Body of pancreas (tissue), 4 donors: ENCODE measurements around the gene ROCK2. TPM values are rescaled to one million over a fixed set of nuclear protein-coding genes. Genes with fewer than 3 reads are reported as not detected.
"Not testable (repeated sequence)": the region's sequence is repeated elsewhere in the genome, so short reads cannot be mapped to it uniquely, and the experiment has no call there.

Source experiments
- ATAC-seq: fragments of 150-250 bp; one replicate; pipeline ENCODE4 v1.9.1; 2016
- DNase-seq, 4 donors: peaks; one replicate each; pipeline ENCODE4 v3.0.0-alpha.2; 2019
- H3K27ac ChIP-seq, 4 donors: fragments of 200-600 bp; sonication (generic); 1 replicate in 3 of 4; 2 replicates in 1 of 4; pipeline versions ENCODE4 v1.5.1 to v1.6.1; 2016 to 2019; ENCODE audit warnings: mild to moderate bottlenecking in 1 of 4, mixed read lengths in 1 of 4, moderate library complexity in 1 of 4
- H3K27me3 ChIP-seq, 2 donors: fragments of 200-600 bp; sonication (generic); one replicate each; pipeline ENCODE4 v1.6.0; 2016; ENCODE audit warnings: mild to moderate bottlenecking in 1 of 2
- H3K36me3 ChIP-seq, 2 donors: fragments of 200-600 bp; sonication (generic); replicated peaks in 1 of 2; 2 replicates each; pipeline ENCODE4 v1.5.1; 2016; ENCODE audit warnings: low read depth in 2 of 2; ENCODE audit not compliant: insufficient read depth in 1 of 2
- H3K4me1 ChIP-seq: fragments of 200-600 bp; sonication (generic); one replicate; pipeline ENCODE4 v1.6.0; 2016
- H3K4me3 ChIP-seq, 2 donors: fragments of 200-600 bp; sonication (generic); 1 replicate in 1 of 2; 2 replicates in 1 of 2; pipeline ENCODE4 v1.5.1; 2016 to 2019
- H3K9me3 ChIP-seq, 3 donors: fragments of 200-600 bp; sonication (generic); 1 replicate in 2 of 3; 2 replicates in 1 of 3; pipeline ENCODE4 v1.5.1; 2016
- POLR2A ChIP-seq, 3 donors: fragments of 450-650 bp; IDR thresholded peaks; one replicate each; pipeline ENCODE4 v1.6.1; 2016; ENCODE audit warnings: antibody characterized with exemption in 3 of 3, mild to moderate bottlenecking in 2 of 3
- WGBS, 2 donors: methylation state at CpG; one replicate each; pipeline ENCODE4 v1.1.5; 2017; 5-methylcytosine and 5-hydroxymethylcytosine counted together
- intact Hi-C: fragments of 100-400 bp; cut with DNase I; formaldehyde crosslinking; loops from one replicate; pipeline ENCODE4 v1.15.1; 2023
- total RNA-seq, 2 donors: library from RNA; depleted of rRNA; stranded (reverse); fragments of >200 nt; gene quantifications; one replicate each; pipeline ENCODE4 v1.1.0, GENCODE V29; 2016
- TF ChIP-seq, protein P1 (sequence below), 7 experiments: fragments of 450-650 bp in 4 of 7; fragments of 200-600 bp in 3 of 7; sonication (generic) in 3 of 7; IDR thresholded peaks; one replicate each; pipeline ENCODE4 v1.5.1; 2016 to 2019; ENCODE audit warnings: antibody characterized with exemption in 7 of 7

Gene ROCK2
- total RNA-seq, 2 donors from 2014 or later: 24.4 to 32.3 TPM

DNA sequence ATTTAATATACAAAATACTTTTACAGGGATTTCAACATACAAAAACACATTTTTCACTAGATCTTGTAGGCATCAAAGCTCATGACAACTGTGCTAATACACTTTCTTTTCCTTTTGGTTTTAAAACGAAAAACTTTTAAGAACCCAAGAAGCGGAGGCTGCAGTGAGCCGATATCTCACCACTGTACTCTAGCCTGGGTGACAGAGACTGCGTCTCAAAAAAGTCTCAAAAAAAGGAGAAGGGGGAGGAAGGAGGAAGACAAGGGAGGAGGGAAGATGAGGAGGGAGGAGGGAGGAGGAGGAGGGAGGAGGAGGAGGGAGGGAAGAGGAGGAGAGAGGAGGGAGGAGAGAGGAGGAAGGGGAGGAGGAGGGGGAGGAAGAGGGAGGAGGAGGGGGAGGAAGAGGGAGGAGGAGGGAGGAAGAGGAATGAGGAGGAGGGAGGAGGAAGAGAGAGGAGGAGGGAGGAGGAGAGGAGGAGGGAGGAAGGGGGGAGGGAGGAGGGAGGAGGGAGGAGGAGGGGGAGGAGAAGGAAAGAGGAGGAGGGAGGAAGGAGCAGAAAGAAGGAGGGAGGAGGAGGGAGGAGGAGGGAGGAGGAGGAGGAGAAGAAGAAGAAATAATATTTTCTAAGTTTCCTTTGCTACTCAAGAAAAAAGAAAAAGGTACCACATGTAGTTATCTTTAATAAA lies 13.8 kb downstream of the ROCK2 start:
- Histone ChIP-seq H3K4me1 (peaks cover 13% of the 10 kb centered on the region), H3K27me3 (no peaks in the 10 kb centered on the region), H3K27ac (no peak overlapping the region), H3K9me3 (no peaks in the 10 kb centered on the region), H3K4me3 (no peak overlapping the region), H3K36me3 (no peaks in the 10 kb centered on the region)
- ATAC-seq (no peak), DNase-seq (no peak)
- TF ChIP-seq, protein P1, sequence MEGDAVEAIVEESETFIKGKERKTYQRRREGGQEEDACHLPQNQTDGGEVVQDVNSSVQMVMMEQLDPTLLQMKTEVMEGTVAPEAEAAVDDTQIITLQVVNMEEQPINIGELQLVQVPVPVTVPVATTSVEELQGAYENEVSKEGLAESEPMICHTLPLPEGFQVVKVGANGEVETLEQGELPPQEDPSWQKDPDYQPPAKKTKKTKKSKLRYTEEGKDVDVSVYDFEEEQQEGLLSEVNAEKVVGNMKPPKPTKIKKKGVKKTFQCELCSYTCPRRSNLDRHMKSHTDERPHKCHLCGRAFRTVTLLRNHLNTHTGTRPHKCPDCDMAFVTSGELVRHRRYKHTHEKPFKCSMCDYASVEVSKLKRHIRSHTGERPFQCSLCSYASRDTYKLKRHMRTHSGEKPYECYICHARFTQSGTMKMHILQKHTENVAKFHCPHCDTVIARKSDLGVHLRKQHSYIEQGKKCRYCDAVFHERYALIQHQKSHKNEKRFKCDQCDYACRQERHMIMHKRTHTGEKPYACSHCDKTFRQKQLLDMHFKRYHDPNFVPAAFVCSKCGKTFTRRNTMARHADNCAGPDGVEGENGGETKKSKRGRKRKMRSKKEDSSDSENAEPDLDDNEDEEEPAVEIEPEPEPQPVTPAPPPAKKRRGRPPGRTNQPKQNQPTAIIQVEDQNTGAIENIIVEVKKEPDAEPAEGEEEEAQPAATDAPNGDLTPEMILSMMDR (IDR thresholded peaks at IDR 0.05): no peak
- WGBS, 2 donors: 55 to 61% methylated on average over 4 of the region's 4 CpGs
- intact Hi-C loops: no loop called here

- H3K27ac ChIP-seq: no peak overlapping the region
- WGBS, 2 donors: 41 to 55% methylated on average over 1 of the region's 1 CpG
- TF ChIP-seq, protein P1 (IDR thresholded peaks at IDR 0.05): no peak
- no peak for TF ChIP-seq POLR2A (IDR thresholded peaks at IDR 0.05)
- ATAC-seq: no peak
- peaks cover 13% of the 10 kb centered on the region for H3K4me1 ChIP-seq
- no peaks in the 10 kb centered on the region for H3K36me3 ChIP-seq
- H3K4me3 ChIP-seq: no peak overlapping the region
- no peaks in the 10 kb centered on the region for H3K9me3 ChIP-seq
- intact Hi-C loops: no loop called here
- no peaks in the 10 kb centered on the region for H3K27me3 ChIP-seq
- DNase-seq: no peak
Observed at GRCh38 chr2:11329776-11330175, 14.7 kb downstream of the ROCK2 start.

GRCh38 chr2:11328522-11328921 lies 15.9 kb downstream of the ROCK2 start:
- H3K4me1 ChIP-seq, H3K4me3 ChIP-seq, intact Hi-C loops, H3K27me3 ChIP-seq, H3K27ac ChIP-seq, ATAC-seq, H3K36me3 ChIP-seq, DNase-seq, H3K9me3 ChIP-seq: not testable (repeated sequence)
- 83 to 100% methylated on average over 1 of the region's 1 CpG for WGBS, 2 donors

- Histone ChIP-seq H3K9me3 (no peaks in the 10 kb centered on the region), H3K4me1 (no peaks in the 10 kb centered on the region), H3K36me3 (no peaks in the 10 kb centered on the region), H3K4me3 (no peak overlapping the region), H3K27me3 (no peaks in the 10 kb centered on the region), H3K27ac (no peak overlapping the region)
- 64 to 74% methylated on average over 2 of the region's 2 CpGs for WGBS, 2 donors
- intact Hi-C loops: no loop called here
- ATAC-seq (no peak), DNase-seq (no peak)
- no peak for TF ChIP-seq POLR2A (IDR thresholded peaks at IDR 0.05)
- TF ChIP-seq, protein P1 (IDR thresholded peaks at IDR 0.05): no peak
Observed at GRCh38 chr2:11327871-11328270, 16.6 kb downstream of the ROCK2 start.

DNA sequence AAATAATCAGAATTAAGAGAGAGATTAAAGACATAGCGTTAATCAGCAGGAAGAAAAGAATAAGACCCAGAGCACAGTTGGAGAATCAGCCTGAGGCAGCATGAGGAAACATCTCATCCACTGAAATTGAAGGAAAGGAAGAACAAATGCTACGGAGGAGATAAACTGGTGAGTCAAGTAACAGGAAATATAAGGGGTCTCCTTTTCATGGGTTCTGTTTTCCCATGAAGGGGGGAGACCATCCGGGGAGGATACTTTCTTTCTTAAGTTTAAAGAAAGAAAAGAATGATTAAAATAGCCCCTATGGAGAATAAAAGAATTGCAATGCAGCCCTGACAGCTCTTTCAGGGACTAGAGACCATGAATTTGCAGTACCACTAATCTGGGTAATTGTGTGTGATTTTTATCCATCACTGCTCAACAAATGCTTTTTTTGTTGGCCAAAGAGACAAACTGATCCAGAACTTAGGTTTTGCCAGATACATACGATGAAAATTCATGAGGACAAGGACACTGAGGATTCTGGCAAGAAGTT lies 17.7 kb downstream of the ROCK2 start:
- TF ChIP-seq, protein P1 (IDR thresholded peaks at IDR 0.05): no peak
- WGBS, 2 donors: 61 to 79% methylated on average over 4 of the region's 4 CpGs
- no peak for ATAC-seq

More for the DNA sequence above, 17.7 kb downstream of the ROCK2 start:
- DNase-seq: no peak
- Histone ChIP-seq H3K27me3 (no peaks in the 10 kb centered on the region), H3K4me1 (peaks cover 3% of the 10 kb centered on the region), H3K4me3 (no peak overlapping the region), H3K27ac (no peak overlapping the region), H3K9me3 (no peaks in the 10 kb centered on the region), H3K36me3 (no peaks in the 10 kb centered on the region)
- intact Hi-C loops: no loop called here
